GM12873 (cell line): ENCODE results near the gene SORBS1.

Experiments
- TF ChIP-seq, protein P1 (sequence below): IDR thresholded peaks from 2 replicates; pipeline ENCODE4 v1.5.1; 2012; ENCODE audit warnings: low read depth, mild to moderate bottlenecking, moderate library complexity, low read length, control low read depth; ENCODE audit not compliant: insufficient read depth; ENCODE audit errors: missing control alignments

Gene SORBS1

DNA sequence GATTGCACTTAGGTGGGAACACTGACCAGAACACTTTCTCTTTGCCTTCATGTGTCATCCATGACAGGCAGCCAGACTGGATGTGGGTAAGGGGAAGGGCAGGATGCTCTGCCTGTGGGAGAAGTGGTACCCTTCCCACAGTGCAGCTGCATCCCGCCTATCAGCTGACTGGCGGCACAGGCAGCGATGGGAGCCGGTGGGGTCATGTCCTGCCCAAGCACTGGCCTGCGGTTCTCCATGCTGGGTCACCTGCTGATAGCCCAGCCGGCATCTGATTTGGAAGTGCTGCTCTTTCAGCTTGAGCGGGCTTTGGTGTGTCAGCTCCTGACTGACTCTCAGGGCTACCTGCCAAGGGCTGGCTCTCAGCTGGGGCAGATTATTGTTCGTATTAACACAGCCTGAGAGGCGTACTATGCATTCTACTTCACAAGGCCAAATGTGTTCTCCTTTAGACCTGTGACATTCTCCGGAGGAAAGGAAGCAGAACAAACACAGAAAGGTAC is 165.2 kb downstream of the SORBS1 start:
- TF ChIP-seq, protein P1, sequence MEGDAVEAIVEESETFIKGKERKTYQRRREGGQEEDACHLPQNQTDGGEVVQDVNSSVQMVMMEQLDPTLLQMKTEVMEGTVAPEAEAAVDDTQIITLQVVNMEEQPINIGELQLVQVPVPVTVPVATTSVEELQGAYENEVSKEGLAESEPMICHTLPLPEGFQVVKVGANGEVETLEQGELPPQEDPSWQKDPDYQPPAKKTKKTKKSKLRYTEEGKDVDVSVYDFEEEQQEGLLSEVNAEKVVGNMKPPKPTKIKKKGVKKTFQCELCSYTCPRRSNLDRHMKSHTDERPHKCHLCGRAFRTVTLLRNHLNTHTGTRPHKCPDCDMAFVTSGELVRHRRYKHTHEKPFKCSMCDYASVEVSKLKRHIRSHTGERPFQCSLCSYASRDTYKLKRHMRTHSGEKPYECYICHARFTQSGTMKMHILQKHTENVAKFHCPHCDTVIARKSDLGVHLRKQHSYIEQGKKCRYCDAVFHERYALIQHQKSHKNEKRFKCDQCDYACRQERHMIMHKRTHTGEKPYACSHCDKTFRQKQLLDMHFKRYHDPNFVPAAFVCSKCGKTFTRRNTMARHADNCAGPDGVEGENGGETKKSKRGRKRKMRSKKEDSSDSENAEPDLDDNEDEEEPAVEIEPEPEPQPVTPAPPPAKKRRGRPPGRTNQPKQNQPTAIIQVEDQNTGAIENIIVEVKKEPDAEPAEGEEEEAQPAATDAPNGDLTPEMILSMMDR, result no peak

DNA sequence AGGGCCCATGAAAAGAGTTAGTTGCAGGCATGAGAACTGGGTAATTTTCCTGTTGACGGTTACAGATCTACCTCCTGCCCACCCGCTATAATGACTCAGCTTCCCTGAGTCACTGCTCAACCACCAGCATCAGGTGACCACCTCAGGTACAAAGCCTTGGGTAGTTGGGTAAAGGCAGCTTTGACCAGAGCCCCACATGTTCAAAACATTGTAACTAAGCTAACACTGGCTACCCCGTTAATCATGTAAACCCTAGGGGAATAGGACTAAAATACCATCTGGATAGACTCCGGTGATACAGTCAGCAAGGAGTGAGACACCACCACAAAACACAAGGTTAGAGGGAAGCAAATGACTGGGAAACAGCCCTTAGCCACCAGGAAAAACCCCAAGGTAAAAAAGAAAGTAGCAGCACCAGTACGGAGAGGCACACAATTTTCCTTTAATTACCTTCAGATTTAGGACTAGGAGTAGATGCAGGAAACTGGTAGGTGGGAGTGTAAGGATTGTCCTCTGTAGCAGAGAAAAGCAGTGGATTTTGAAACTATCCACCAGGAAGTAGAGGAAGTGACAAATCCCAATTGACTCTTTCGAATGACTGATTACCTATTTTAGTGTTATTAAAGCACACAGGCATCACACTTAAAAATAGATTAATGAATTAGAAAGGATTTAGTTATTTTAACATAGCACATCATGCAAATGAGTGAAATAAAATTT is 166.8 kb downstream of the SORBS1 start:
- TF ChIP-seq, protein P1, result no peak

DNA sequence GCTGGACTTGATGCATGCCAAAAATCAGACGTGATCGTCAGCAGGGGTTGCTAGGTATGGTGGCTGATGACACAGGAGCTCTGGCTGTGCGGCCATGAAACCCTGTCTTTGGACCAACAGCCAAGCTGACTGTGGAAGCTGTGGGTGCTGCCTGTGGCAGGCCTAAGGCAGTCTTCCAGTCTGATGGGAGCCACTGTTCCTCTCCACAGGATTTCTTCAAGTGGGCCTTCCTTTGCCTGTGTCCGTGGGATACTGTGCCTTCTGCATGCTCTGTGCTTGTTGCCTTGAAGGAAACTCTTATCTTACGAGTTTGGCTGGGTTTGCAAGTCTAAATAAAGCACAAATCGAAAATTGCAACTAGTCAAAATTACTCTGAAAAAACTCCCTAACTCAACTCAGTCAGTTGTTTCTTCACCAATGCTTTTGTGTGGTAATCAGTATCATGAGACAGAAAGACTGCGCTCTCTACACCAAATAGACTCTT is 168.4 kb downstream of the SORBS1 start:
- TF ChIP-seq, protein P1, result no peak

DNA sequence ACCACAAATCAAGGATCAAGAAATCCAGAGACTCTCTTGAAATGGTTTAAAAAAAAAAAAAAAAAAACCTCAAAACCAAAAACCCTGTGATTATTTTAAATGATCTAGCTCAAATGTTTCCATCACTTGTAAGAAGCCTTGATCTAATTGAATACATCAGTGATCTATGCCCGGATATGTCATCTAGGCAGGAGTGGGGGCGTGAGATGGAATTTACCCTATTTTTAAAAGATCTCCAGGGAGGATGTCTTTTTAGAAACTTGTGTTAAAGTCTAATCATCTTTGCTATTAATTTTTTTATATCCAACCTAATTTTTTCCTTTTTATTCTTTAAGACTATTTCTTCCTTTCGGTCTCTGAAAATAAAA is 169.0 kb downstream of the SORBS1 start:
- TF ChIP-seq, protein P1, result no peak

DNA sequence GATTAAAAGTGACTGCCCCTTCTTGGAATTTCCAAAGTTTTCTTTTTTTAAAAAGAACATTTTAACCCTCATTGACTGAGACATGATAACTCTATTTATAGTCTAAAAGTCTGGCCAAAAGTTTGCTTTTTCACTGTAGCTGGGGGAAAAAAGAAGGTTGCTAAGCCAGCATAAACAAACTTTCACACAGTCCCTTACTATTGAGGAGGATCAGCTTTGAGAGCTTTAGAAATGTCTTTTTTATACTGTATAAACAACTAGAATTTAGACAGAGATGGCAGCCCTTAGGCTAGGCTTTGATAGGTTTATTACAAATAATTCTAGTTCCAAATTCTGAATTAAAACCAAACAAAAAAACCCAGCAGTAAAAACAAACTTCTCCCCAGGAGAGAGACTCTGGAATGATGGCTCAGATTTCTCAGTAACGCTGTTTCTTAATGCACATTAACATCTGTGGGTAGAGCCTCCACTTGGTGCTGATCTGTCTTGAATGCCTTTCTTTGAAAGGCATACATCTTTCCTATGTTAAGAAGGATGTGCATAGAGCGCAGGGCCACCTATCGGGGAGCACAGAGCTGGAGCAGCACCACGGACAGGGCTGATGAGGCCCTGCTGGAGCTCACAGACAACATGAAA is 169.5 kb downstream of the SORBS1 start:
- TF ChIP-seq, protein P1, result no peak

DNA sequence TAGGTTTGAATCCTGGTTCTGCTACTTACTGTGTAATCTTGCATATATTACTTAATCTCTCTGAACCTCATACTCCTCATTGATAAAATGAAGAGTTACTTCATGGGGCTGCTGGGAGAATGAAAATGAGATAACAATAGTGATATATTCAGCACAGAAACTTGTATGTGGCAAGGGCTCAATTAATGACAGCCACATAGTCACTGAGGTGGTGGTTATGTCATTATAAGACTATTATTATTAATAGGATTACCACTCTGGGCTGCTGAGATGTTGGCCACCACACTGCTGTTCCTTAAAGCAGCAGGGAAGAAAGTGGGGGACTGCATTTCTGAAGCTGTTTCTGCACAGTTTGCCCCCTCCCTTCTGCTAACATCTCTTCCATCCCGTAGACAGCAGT is 170.0 kb downstream of the SORBS1 start:
- TF ChIP-seq, protein P1, result no peak

DNA sequence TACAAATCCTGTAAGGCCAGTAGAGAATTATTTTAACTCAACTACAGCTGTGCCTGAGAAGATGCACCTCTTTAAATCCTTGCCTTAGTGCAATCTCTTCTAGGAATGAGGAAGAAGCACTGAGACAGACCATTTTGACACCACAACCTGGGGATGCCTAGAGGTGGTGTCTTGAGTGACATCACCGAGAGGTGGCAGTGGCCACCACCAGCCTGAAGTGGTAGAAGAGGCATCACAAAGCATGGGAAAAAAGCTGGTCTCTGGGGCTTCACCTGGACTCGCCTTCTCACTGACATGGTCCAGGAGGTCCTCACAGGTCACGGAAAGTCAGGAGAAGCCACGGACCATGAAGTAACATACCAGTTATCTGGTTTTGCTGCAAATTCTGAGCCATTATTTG is 171.2 kb downstream of the SORBS1 start:
- TF ChIP-seq, protein P1, result no peak
